Measurements from ENCODE around the gene CNIH2. TPM values are rescaled to one million over a fixed set of nuclear protein-coding genes. Genes with fewer than 3 reads are reported as not detected.

The CNIH2 gene
- total and polyA plus RNA-seq, 9 of the 15 experiments (the other 6 are each of a cell fraction or from before 2014, with no cell fraction given), result 0.26 to 0.89 (median 0.40) TPM; not detected in 4

GRCh38 chr11:66311965-66312548 lies 34.1 kb downstream of the CNIH2 start (continued):
- TF ChIP-seq ARID1B (IDR thresholded peaks at IDR 0.05) (peak; percentile 68), RAD21 (CRISPR knock-in tag; conservative IDR thresholded peaks at IDR 0.05 in 1 of 2, IDR thresholded peaks at IDR 0.05 in 1 of 2) (peak; percentile 99), CLOCK (CRISPR knock-in tag; IDR thresholded peaks at IDR 0.05; ENCODE audit: borderline replicate concordance) (no peak), SMARCB1 (IDR thresholded peaks at IDR 0.05; ENCODE audit: insufficient read length, low read depth) (no peak), PATZ1 (CRISPR knock-in tag; IDR thresholded peaks at IDR 0.05; ENCODE audit: borderline replicate concordance) (no peak), L3MBTL2 (IDR thresholded peaks at IDR 0.05) (peak; percentile 82), GABPB1 (CRISPR knock-in tag; IDR thresholded peaks at IDR 0.05) (peak; percentile 80), CXXC5 (CRISPR knock-in tag; IDR thresholded peaks at IDR 0.05) (peak; percentile 84), FOXA3 (CRISPR knock-in tag; conservative IDR thresholded peaks at IDR 0.05 in 1 of 2, IDR thresholded peaks at IDR 0.05 in 1 of 2) (peak in 1 of 2 experiments; percentile 71; a peak in 1 of 4 replicates), NFYB (IDR thresholded peaks at IDR 0.05; ENCODE audit: extremely low read depth, insufficient read length) (no peak), SP1 (CRISPR knock-in tag; IDR thresholded peaks at IDR 0.05) (peak; percentile 98), STAG1 (CRISPR knock-in tag; IDR thresholded peaks at IDR 0.05; ENCODE audit: borderline replicate concordance) (peak; percentile 86; the same call in 1 of the 2 replicates), HDGF (IDR thresholded peaks at IDR 0.05) (0 out of 2 replicates have a peak, but pooled peaks have one; percentile 50), NBN (IDR thresholded peaks at IDR 0.05; ENCODE audit: low read depth) (peak; percentile 75; the same call in 1 of the 2 replicates), ZBTB2 (IDR thresholded peaks at IDR 0.05) (peak; percentile 74), STAT5A (IDR thresholded peaks at IDR 0.05; ENCODE audit: borderline replicate concordance, low read length) (no peak), RCOR1 (IDR thresholded peaks at IDR 0.05; ENCODE audit: borderline replicate concordance in 1 of 2, low read depth in 2 of 2, low read length in 2 of 2) (peak; percentile 56 to 75)
- TF ChIP-seq, protein P1, sequence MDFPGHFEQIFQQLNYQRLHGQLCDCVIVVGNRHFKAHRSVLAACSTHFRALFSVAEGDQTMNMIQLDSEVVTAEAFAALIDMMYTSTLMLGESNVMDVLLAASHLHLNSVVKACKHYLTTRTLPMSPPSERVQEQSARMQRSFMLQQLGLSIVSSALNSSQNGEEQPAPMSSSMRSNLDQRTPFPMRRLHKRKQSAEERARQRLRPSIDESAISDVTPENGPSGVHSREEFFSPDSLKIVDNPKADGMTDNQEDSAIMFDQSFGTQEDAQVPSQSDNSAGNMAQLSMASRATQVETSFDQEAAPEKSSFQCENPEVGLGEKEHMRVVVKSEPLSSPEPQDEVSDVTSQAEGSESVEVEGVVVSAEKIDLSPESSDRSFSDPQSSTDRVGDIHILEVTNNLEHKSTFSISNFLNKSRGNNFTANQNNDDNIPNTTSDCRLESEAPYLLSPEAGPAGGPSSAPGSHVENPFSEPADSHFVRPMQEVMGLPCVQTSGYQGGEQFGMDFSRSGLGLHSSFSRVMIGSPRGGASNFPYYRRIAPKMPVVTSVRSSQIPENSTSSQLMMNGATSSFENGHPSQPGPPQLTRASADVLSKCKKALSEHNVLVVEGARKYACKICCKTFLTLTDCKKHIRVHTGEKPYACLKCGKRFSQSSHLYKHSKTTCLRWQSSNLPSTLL (IDR thresholded peaks at IDR 0.05), result no peak

Measured in K562 (cell line).